ENCODE measurements around the gene KIFBP.

DNA sequence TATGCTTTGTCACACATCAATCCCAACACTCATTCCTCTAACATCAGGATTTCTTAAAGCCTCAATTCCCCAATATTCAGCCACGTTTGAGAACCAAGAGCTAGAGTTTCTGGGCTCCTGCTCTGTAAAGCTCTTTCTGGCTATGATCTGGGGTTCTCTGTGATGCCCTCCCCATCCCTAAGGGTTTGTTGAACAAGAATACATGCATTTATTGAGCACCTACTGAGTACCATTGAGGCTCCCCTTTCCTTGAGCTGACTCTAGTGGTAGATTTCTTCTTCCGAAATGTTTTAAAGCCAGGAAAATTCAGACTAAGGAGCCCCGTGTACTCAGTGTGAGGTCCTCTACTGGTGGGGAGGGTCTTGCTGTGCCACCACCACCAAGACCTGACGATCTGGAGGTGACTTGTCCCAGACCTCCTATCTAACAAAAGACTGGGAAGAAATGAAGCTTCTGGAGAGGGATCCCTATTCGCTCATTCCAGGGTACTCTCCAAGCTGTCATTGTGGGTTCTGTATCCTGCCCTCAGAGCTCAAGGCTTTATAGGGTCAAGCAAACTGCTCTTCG lies 76.2 kb downstream of the KIFBP start:
- TF ChIP-seq, protein P1, sequence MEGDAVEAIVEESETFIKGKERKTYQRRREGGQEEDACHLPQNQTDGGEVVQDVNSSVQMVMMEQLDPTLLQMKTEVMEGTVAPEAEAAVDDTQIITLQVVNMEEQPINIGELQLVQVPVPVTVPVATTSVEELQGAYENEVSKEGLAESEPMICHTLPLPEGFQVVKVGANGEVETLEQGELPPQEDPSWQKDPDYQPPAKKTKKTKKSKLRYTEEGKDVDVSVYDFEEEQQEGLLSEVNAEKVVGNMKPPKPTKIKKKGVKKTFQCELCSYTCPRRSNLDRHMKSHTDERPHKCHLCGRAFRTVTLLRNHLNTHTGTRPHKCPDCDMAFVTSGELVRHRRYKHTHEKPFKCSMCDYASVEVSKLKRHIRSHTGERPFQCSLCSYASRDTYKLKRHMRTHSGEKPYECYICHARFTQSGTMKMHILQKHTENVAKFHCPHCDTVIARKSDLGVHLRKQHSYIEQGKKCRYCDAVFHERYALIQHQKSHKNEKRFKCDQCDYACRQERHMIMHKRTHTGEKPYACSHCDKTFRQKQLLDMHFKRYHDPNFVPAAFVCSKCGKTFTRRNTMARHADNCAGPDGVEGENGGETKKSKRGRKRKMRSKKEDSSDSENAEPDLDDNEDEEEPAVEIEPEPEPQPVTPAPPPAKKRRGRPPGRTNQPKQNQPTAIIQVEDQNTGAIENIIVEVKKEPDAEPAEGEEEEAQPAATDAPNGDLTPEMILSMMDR (IDR thresholded peaks at IDR 0.05): no peak
- no peak for TF ChIP-seq POLR2A (IDR thresholded peaks at IDR 0.05)

Data from uterus (tissue), 2 donors.